NCI-H187 treated with DMSO at 0.1 percent for 48 hours (cell line): ENCODE results near the gene TWIST2.

Source experiments
- DNase-seq: peaks from one replicate; lab custom pipeline; 2025; lab: John Stamatoyannopoulos, UW

The TWIST2 gene

DNA sequence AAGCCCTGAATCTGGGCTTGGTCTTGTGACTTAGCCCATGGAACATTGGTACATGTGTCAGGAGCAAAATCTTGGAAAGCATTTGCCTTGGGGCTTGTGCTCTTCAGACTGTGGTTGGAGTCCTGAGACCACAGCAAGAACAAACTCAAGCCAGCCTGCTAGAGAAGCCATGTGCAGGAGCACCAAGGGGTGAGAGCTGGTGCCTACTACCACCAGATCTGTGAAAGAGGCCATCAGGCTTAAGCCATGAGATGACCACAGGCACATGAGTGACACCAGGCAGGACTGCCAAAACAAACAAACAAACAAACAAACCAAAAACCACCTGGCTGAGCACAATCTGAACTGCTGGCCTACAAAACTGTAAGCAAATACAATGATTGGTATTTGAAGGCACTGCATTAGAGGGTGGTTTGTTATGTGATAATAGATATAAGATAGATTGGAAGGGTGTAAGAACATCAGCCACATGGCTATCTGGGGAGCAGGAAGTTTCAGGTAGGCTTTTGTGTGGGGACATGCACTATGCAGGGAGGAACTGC lies 9.0 kb upstream of the TWIST2 start:
- no peak for DNase-seq

DNA sequence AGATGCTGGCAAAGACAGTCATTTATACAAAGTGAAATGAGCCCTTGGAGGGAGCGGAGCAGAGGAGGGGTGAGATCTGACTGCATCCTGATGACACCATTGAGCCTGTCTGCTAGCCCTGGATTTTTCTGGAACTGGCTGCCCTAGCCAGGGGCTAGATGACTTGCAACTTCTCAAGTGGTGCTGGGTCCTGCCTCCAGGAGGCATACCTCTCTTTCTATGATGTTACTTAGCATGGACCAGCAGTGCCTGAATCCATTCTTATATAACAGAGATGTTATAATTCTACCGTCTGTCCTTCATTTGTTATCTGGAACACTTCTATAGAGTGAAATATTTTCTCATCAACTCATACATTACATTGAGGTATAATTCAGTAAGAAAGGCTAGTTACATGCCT lies 8.5 kb upstream of the TWIST2 start:
- DNase-seq: no peak

DNA sequence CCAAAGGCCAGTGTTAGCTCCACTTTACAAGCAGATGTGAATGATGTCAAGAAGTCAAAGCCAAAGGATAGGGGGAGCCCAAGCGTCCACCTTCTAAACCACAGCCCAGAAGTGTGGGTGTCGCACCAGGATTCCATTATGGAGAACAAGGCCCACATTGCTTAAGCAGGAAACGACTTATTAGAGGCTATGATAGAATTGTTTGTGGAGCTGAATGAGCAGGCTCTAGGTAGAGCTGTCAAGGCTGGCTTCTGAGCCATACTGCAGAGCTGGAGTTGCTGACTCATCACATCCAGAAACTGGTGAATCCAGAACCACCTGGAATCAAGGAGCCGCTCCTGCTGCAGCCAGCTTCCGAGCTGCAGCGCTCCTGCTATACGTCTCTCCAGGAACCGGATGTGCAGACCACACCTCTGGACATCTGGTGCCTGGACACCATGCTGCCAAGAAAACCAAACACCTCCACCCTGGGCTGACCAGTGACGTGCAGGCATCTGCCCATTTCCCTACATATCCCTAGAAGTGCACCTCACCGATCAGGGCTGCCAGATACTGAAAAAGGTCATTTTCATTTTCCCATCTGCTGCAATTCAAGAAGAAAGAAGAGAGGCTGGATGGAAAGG lies 6.2 kb upstream of the TWIST2 start:
- no peak for DNase-seq

DNA sequence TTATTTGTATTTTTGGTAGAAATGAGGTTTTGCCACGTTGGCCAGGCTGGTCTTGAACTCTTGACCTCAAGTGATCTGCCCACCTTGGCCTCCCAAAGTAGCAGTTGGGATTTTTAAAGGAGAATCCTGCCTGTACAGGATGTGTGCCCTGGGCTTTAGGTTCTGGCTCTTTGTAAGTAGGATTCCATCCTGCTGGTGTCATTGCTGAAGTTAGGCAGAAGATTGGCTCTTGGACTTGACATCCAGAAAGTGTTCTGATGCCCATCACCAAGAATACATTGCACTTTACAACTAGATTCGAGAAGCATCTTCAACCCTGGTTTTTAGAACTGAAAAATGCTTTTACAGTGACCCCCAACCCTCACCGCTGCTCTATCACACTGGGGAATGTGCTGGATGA lies 4.4 kb upstream of the TWIST2 start:
- no peak for DNase-seq

DNA sequence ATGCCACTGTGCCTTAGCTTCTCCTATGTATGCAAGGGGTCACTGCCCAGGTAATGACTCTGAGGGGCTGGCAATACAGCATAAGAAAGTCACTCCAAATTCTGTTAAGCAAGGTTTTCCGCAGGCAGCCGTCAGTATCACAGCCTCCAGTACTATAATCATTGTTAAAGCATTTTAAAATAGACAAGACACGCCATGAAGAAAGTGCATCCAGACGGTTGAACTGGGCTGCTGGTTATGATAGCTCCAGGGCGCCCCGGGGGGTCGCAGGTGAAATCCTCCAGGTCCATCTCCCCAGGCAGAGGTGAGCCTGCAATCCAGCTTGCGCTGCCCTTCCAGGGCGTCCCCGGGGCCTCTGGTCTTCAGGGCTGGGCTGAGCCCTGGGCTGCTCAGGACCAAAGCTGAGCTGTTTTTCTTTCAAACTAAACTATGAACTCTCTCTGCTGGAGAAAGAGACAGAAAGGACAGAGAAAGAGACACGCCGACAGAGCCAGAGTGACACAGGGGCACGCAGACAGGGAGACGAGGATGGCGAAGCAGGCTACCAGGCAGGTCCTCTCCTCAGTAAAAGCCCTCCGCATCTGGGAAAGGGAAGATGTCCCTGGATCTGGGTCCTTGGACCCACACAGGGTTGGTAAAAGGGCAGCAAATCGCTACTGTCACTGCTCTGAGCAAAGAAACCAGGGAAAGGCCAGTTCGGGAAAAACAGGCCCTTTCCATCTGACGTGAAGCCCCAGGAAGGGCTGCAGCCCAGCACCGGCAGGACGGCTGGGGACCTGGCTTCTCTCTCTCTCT lies 2.1 kb upstream of the TWIST2 start:
- no peak for DNase-seq

DNA sequence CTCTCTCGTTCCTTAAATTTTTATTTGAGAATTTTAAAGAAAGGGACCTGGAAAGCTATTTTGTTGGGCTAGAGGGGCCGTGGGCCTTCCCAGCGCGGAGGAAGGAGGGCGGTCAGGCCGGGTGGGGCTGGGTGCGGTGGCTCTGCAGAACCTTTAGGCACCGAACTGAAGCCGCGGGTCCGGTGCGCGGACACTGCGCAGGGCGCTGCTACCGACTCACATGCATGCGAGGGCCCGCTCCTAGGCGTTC lies 1.6 kb upstream of the TWIST2 start:
- no peak for DNase-seq

DNA sequence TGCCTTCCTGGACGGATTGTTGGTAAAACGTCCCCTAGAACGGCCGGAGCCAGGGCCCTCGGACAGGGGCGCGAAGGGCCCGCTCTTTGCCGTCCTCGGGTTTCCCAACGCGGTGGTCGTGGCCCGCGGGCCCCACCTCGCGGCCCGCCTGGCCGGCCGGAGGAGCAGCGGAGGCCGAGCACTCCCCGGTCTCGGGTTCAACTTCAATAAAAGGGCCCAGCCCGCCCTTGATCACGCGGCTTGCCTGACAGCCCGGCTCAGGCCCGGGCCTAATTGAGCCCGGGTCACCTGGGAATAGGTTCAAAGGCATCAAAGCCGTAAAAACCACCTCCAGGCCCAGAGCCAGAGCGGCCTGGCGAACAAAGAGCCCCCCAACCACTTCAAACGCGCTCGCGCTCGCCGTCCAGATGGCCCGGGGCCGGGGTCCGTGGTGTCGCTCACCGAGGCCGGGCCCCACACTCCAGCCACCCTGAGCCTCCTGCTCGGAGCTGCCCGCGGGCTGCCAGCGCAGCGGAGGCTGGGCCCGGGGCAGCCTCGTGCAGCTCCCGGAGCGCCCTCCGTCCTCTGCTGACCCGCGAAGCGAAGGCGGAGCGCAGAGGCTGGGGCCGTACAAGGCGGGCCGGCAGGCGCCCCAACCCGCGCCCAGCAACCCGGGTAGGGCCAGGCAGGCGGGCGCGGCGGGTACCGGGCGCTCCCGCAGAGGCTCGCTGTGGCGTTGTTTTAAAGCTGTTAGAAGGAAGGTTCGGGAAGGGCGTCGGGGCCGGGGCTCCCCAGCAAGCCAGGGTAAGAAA lies 1.1 kb upstream of the TWIST2 start:
- no peak for DNase-seq

DNA sequence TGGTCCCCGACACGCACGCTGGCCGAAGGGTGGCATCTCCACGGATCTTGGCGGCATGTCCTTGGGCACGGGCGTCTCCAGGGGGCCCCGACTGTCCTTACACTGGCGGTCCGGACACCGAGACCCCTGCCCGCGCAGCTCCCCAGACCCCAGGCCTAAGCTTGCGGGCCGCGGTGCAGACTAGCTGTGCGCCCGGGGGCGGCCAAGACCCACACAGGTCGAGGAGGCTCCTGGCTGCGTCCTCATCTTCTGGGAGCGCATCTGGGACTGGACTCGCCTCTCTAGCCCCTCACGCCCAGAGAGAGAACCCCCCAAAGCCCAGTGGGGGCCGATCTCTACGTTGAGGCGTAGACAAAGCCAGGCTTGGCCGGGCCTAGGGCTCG lies 475 bp upstream of the TWIST2 start:
- DNase-seq: no peak

DNA sequence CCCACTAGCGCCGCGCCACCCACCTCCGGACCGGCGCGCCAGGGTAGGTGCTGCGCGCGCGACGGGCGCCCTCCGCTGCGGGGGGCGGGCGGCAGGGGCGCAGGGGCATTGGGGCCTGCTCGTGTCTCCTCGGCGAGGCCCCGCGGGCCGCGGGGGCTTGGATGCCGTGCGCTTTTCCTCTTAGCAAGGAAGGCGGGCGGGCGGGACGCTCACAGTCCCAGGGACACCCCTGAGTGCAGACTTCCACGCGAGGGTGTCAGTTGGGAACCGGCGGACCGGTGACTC lies 748 bp downstream of the TWIST2 start:
- no peak for DNase-seq

DNA sequence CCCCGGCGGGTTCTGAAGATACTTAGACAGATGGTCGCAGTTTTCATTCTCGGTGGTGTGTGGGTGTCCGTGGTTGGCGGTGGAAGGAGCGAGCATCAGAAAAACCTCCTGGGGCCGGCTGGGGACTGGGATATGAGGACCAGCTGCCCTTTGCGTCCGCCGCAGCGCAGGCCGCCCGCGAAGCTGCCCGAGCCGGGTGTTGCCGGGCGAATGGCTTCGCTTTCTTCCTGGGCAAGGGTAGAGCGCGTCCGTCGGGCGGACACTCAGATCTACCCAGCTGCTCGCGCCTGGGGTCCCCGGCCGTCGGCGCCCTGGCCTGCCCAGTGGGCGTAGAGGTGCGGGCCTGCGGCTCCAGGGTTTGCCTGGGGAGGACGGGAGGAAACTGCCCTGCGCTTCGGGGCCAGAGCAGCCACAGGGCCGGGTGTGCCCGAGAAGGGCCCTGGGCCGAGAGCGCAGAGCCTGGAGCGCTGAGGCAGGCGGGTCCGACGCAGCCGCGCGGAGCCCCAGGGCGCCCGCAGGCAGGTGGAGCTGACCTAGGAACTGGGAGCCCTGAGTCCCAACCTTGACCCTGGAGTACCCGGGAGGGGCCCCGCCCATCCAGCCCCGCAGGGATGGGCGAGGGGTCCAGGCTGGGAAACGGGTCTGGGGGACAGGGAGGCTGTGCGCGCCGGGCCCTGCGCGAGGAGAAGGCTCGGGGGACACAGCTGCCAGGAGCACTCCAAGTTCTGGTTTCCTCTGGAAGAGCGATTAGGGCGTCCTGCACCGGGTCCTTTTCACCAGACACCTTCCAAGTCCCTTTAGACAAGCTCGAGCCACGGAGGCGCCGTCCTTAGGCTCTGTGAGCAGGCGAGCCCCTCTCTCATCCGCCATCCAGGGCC lies 1.3 kb downstream of the TWIST2 start:
- no peak for DNase-seq

DNA sequence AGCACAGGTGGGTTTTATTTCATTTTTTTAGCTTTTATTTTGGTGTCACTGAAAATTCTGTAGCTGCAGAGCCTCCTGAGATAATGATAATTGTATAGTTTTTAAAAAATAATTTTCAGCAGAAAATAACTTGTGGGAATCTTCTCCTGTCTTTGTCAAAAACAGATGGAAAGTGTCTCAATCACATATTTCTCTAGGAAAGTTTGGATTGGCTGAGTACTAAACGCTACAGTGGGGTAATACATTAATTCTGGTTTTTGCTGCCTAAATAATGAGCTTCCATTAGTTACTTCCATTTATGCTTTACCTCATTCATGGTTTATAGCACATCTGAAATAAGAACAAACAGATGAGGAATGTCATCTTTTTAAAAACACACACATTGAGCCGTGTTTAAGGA lies 2.2 kb downstream of the TWIST2 start:
- no peak for DNase-seq

DNA sequence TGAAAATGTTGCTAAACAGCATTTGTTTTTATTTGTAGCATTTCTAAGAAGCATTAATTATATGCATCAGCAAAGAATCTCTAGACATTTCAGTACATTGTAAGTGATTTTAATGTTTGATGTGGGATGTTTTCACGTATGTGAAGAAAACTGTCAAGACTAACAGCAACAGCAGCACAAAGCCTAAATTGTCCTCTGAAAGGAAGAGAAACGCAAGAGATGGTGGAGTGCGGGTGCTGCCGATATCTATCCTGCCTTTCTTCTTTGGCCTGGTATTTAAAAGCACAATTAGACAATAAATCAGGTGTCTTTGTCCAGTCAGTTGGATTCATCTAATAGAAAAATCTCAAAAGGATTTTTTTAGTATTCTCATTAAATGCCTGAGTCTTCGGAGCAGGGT lies 3.1 kb downstream of the TWIST2 start:
- no peak for DNase-seq

DNA sequence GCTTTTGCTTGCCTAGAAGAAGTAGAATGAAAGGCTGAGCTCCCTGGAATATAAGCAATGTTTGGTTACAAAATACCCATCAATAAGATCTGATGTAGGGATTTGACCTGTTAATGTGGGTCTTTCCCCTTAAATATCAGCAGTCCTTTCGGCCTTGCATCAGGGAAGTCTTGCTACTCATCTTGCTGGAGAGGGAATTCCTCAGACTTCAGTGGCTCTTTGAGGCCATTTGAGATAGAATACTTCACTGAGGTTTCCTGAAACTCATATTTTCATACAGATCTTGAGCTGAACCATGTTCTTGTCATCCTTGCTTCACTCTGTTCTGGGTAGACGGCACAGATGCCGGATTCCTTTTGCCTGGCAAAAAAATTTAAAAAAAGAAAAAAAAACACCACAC lies 3.9 kb downstream of the TWIST2 start:
- DNase-seq: no peak

DNA sequence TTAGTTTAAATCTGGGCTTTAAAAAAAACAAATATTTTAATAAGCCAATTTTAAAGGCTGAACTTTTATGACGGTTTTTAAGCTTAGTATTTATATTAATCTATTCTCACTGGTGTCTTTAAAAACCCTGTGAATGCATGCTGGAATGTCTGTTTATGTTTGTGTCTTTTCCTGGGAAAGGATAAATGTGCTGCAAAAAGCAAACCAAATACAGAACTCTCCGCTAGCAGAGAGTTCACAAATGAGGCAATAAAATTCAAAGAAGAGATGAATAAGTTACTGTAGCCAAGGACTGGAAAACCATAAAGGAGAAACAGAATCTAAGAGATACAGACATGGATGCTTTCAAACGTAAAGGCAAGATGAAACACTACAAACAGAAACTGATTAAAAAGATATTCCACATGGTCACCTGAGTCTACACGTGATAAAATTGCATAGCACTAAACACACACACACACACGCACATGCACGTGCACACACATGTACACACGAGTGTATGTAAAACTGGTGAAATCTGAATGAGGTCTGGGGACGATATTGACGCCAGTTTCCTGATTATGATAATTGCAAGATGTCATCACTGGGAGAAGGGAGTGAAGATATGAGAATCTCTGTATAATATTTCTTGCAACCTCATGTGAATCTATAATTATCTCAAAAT lies 4.5 kb downstream of the TWIST2 start:
- DNase-seq: no peak

DNA sequence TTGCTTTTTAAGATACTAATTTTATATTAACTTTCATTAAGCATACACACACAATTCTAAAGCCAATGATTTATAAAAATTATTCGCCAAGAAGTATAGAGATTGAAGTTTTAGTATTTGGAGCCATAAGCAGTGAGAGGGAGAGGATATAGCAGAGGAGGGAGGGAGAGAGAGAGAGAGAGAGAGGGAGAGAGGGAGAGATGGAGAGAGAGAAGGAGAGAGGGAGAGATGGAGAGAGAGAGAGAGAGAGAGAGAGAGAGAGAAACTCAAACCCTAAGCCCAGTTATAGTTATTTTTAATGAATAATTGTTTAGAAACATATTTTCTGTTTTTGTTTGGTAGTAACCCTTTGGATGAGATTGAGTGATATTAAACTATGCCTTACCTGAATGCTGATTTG lies 5.3 kb downstream of the TWIST2 start:
- DNase-seq: no peak

DNA sequence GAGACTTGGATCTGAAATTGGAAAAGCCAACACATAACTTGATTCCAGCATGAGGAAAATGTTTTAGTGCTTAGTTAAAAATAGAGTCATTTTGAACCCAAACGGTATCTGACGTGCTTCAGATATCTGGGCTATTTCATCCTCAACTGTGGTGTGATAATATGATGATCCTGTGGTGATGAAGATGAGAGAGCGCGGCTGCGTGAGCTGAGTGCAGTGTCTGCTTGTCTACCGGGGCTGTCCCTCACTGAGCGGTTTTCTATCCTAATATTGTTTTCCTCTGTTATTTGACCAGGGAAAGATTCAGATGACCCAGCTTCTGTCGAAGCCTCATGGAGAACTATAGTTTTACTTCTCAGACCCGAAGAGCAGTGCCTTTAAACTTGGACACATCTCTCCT lies 5.8 kb downstream of the TWIST2 start:
- no peak for DNase-seq

DNA sequence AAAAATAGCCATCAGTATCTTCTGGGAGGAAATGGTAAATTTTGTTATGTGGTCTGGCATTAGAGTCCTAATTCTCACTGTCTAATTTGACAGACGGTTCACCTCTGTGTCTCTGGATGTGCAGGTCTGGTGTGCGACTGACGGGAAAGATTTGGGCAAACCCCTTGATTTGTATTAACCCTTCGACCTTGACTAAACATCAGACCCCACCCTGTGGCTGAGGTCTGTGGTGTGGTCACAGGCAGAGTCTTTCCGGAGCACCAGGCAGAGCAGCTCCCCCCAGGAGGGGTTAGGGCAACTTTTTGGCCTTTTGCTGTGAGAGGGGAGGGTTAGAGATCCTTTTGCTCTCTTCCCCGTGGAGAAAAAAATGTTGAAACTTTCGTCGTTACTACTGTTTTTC lies 6.4 kb downstream of the TWIST2 start:
- no peak for DNase-seq

DNA sequence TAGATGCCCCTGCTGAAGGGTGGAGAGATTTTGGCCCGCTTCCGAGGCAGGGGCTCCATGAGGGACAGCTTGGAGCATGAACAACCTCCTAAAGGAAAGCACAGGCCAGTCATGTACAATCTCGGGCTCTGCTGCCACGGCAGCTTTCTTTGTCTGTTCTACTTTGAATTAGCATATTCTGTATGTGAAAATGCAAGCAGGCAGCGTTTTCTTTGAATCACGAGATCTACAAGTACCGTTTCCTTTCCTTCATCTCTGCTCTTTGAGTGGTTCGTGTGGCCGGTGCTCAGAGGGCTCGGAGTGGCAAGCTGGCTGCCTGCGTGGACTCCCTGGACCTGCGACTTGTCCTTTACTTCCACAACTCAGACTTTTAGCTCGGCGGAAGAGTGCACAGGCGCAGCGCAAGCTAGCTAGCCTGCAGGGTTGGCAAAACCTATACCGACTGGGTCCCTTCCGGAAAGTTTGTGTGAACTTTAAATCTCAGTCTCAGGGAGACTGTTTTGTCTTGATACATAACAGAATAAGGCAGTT lies 6.9 kb downstream of the TWIST2 start:
- no peak for DNase-seq

DNA sequence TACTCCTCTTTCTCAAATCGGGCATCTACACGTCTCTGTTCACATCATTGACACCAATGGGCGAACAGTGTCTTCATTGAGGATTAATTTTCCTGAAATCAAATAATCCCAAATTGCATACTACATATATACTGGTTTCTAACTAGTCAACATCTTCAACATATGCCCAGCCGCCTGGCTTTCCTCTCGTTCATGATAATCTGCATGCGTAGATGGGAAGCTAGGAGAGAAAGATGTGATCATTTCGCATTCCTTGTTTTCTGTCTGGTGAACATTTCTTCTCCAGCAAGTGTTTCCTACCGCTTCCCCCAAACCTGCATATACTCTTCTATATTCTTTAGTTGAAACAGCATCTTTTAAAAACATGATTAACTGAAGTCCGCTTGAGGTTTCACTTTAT lies 7.4 kb downstream of the TWIST2 start:
- no peak for DNase-seq

DNA sequence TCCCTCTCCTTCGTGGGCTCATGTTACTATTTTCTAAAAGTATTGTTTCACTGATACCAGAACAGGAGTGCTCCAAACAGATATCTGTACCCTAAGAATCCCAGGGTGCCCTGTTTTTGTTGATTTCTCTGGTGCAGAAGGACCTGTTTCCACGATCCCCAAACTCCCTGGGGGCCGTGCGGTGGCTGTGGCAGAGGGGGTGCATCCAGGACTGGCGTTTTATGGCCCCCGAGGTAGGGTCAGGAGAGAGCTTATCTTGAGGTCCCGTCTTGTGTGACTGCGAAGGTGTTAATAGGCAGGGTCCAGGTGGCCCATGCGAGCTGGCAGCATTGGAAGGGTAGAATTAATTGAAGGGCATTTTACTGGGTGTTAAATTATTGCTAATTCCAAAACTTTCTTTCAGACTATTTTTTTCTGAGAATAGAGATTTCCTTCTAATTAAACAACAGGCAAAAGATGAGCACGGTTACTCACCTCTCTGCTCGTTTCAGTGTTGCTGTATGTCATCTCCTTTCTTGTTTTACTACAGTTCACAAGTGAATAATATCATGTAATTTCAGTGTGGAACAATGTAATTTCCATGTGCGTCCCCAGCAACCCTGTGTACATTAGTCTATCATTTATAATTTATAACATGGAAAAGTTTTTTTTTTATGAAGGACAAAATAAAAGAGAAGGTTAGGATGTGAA lies 8.2 kb downstream of the TWIST2 start:
- no peak for DNase-seq
